NCI-H146 (cell line): ENCODE measurements around the gene AGFG1.

ENCODE experiments used
- DNase-seq: peaks from one replicate; lab custom pipeline; 2025; lab: John Stamatoyannopoulos, UW

The AGFG1 gene

DNA sequence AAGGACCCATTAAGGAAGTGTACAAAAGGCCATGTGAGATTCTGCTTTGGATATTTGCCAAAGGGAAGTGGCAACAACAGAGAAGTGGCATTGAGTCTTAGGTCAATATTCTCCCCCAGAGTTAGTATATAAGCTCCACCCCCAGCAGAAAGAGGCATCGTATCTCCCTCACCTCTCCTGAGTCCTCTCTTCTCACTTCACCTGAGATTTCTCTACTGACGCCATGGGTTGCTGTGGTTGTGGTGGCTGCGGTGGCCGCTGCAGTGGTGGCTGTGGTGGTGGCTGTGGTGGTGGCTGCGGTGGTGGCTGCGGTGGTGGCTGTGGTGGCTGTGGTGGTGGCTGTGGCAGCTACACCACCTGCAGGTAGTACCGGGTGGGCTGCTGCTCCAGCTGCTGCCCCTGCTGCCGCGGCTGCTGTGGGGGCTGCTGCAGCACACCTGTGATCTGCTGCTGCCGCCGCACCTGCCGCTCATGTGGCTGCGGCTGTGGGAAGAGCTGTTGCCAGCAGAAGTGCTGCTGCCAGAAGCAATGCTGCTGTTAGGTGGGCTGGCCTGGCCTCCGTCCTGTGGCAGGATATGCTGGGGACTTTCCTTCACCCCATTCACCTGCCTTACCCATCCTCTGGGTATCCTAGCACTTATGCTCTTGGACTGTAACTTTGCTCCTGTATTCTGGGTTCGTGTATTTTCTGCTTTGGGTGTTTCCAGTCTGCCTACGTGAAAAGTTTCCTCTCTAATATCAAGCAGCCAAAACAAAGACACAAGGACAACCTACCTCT, 136.8 kb downstream of the AGFG1 start:
- DNase-seq, result no peak

GRCh38 chr2:227610123-227610522, 138.2 kb downstream of the AGFG1 start:
- DNase-seq, result no peak
